ENCODE measurements around the gene IPO9. TPM values are rescaled to one million over a fixed set of nuclear protein-coding genes. Genes with fewer than 3 reads are reported as not detected.

IPO9 gene
- total and polyA plus RNA-seq, 2 donors from 2014 or later: 21.6 to 39.7 TPM

- intact Hi-C loops (cut with DNase I): no loop called here
- TF ChIP-seq, protein P1, sequence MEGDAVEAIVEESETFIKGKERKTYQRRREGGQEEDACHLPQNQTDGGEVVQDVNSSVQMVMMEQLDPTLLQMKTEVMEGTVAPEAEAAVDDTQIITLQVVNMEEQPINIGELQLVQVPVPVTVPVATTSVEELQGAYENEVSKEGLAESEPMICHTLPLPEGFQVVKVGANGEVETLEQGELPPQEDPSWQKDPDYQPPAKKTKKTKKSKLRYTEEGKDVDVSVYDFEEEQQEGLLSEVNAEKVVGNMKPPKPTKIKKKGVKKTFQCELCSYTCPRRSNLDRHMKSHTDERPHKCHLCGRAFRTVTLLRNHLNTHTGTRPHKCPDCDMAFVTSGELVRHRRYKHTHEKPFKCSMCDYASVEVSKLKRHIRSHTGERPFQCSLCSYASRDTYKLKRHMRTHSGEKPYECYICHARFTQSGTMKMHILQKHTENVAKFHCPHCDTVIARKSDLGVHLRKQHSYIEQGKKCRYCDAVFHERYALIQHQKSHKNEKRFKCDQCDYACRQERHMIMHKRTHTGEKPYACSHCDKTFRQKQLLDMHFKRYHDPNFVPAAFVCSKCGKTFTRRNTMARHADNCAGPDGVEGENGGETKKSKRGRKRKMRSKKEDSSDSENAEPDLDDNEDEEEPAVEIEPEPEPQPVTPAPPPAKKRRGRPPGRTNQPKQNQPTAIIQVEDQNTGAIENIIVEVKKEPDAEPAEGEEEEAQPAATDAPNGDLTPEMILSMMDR (IDR thresholded peaks at IDR 0.05; ENCODE audit: borderline replicate concordance, extremely low read depth, insufficient read depth): no peak
- Histone ChIP-seq H3K4me1 (ENCODE audit: control insufficient read depth in 2 of 3, insufficient read depth in 2 of 3, low read depth in 1 of 3, low read length in 3 of 3) (peaks cover 0 to 4% (median 0%) of the 10 kb centered on the region in 3 donors), H3K4me3 (ENCODE audit: low read length in 3 of 3) (no peak overlapping the region), H3K27me3 (ENCODE audit: control insufficient read depth, insufficient read depth, low read length) (no peaks in the 10 kb centered on the region), H3K9ac (ENCODE audit: low read length in 3 of 3) (no peak overlapping the region), H3K36me3 (ENCODE audit: control insufficient read depth in 2 of 3, insufficient read depth in 3 of 3, low read length in 3 of 3) (no peaks in the 10 kb centered on the region), H3K9me3 (ENCODE audit: control insufficient read depth in 2 of 3, insufficient read depth in 1 of 3, low read length in 3 of 3) (no peaks in the 10 kb centered on the region), H3K27ac (ENCODE audit: low read depth in 2 of 2, low read length in 2 of 2) (no peak overlapping the region)
- no peak for FAIRE-seq
- DNase-seq: no peak
Measured at GRCh38 chr1:201881617-201882016, 52.7 kb downstream of the IPO9 start.

DNA sequence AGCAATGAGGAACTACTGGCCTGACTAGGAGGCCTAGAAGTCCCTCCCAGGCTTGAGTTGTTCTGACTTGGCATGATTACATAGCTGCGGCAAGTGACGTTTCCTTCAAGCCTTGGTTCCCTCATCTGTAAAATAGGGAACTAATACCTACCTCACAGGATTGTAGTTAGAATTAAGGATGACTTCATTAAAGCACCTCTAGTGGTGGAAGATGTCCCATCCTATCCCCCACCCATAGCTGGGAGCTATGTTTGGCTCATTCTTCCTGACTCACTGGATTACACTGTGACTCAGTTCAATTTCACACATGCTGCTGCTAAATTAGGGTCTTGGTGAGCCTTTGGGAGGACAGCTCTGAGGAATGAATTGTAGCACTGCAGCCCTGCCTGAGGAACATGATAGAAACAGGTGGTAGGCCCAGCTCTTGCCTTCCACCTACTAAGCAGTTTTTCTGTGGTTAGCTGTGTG, 53.7 kb downstream of the IPO9 start:
- H3K4me1 ChIP-seq (ENCODE audit: control insufficient read depth in 2 of 3, insufficient read depth in 2 of 3, low read depth in 1 of 3, low read length in 3 of 3): peaks cover 0 to 4% (median 0%) of the 10 kb centered on the region in 3 donors
- no peak overlapping the region for H3K9ac ChIP-seq (ENCODE audit: low read length in 3 of 3)
- H3K27ac ChIP-seq (ENCODE audit: low read depth in 2 of 2, low read length in 2 of 2): no peak overlapping the region
- no peaks in the 10 kb centered on the region for H3K27me3 ChIP-seq (ENCODE audit: control insufficient read depth, insufficient read depth, low read length)
- intact Hi-C loops (cut with DNase I): no loop called here
- no peaks in the 10 kb centered on the region for H3K36me3 ChIP-seq (ENCODE audit: control insufficient read depth in 2 of 3, insufficient read depth in 3 of 3, low read length in 3 of 3)
- no peaks in the 10 kb centered on the region for H3K9me3 ChIP-seq (ENCODE audit: control insufficient read depth in 2 of 3, insufficient read depth in 1 of 3, low read length in 3 of 3)
- TF ChIP-seq, protein P1 (IDR thresholded peaks at IDR 0.05; ENCODE audit: borderline replicate concordance, extremely low read depth, insufficient read depth): no peak
- H3K4me3 ChIP-seq (ENCODE audit: low read length in 3 of 3): no peak overlapping the region
- DNase-seq (no peak), FAIRE-seq (no peak)

- no peak for DNase-seq
- H3K27me3 ChIP-seq (ENCODE audit: control insufficient read depth, insufficient read depth, low read length): no peaks in the 10 kb centered on the region
- TF ChIP-seq, protein P1 (IDR thresholded peaks at IDR 0.05; ENCODE audit: borderline replicate concordance, extremely low read depth, insufficient read depth): no peak
- no peaks in the 10 kb centered on the region for H3K36me3 ChIP-seq (ENCODE audit: control insufficient read depth in 2 of 3, insufficient read depth in 3 of 3, low read length in 3 of 3)
- no peaks in the 10 kb centered on the region for H3K9me3 ChIP-seq (ENCODE audit: control insufficient read depth in 2 of 3, insufficient read depth in 1 of 3, low read length in 3 of 3)
- no peak overlapping the region for H3K27ac ChIP-seq (ENCODE audit: low read depth in 2 of 2, low read length in 2 of 2)
- intact Hi-C loops (cut with DNase I): no loop called here
- peaks cover 0 to 5% (median 0%) of the 10 kb centered on the region in 3 donors for H3K4me1 ChIP-seq (ENCODE audit: control insufficient read depth in 2 of 3, insufficient read depth in 2 of 3, low read depth in 1 of 3, low read length in 3 of 3)
- FAIRE-seq: no peak
- H3K4me3 ChIP-seq (ENCODE audit: low read length in 3 of 3): no peak overlapping the region
- H3K9ac ChIP-seq (ENCODE audit: low read length in 3 of 3): no peak overlapping the region
Measured at GRCh38 chr1:201883266-201883665, 54.3 kb downstream of the IPO9 start.

DNA sequence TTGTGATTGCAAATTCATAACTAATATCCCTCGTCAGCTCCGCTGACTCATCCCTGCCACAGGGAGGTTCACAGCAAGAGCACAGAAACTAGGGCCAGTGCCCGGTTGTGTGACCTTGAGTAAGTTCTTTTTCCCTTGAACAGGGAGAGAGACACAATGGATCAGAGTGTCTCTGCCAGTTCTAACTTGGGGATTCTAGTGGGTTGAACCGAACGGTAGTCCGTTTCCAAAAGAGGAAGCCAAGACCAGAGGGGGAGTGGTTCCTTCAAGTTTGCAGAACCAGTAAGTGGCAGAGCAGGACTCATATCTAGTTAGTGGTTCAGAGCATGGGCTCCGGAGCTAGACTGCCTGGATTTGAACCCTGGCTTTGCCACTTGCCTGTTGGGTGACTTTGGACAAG, 54.8 kb downstream of the IPO9 start:
- Histone ChIP-seq H3K36me3 (ENCODE audit: control insufficient read depth in 2 of 3, insufficient read depth in 3 of 3, low read length in 3 of 3) (no peaks in the 10 kb centered on the region), H3K4me3 (ENCODE audit: low read length in 3 of 3) (no peak overlapping the region), H3K4me1 (ENCODE audit: control insufficient read depth in 2 of 3, insufficient read depth in 2 of 3, low read depth in 1 of 3, low read length in 3 of 3) (peaks cover 0 to 6% (median 0%) of the 10 kb centered on the region in 3 donors), H3K27ac (ENCODE audit: low read depth in 2 of 2, low read length in 2 of 2) (no peak overlapping the region), H3K27me3 (ENCODE audit: control insufficient read depth, insufficient read depth, low read length) (no peaks in the 10 kb centered on the region), H3K9me3 (ENCODE audit: control insufficient read depth in 2 of 3, insufficient read depth in 1 of 3, low read length in 3 of 3) (no peaks in the 10 kb centered on the region), H3K9ac (ENCODE audit: low read length in 3 of 3) (no peak overlapping the region)
- TF ChIP-seq, protein P1 (IDR thresholded peaks at IDR 0.05; ENCODE audit: borderline replicate concordance, extremely low read depth, insufficient read depth): no peak
- intact Hi-C loops (cut with DNase I): no loop called here
- FAIRE-seq (no peak), DNase-seq (no peak)
